GM12864 (cell line): Measurements from ENCODE around the gene CRYAB.

ENCODE experiments used
- DNase-seq: peaks from one replicate; pipeline ENCODE4 v3.0.0-alpha.2; 2011; ENCODE audit warnings: low read depth
- H3K4me3 ChIP-seq: 2 replicates; pipeline ENCODE4 v1.5.1; 2011; ENCODE audit warnings: mild to moderate bottlenecking, low read depth, low read length, control low read depth
- TF ChIP-seq, protein P1 (sequence below): IDR thresholded peaks from 2 replicates; pipeline ENCODE4 v1.5.1; 2011; ENCODE audit warnings: low read depth, mild to moderate bottlenecking, moderate library complexity, low read length, control low read depth, inconsistent platforms; ENCODE audit errors: missing control alignments

The CRYAB gene, protein sequence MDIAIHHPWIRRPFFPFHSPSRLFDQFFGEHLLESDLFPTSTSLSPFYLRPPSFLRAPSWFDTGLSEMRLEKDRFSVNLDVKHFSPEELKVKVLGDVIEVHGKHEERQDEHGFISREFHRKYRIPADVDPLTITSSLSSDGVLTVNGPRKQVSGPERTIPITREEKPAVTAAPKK

GRCh38 chr11:111911563-111912401 lies at the start of gene CRYAB:
Gene CRYAB, minus strand, starts transcription at chr11:111911770. Its CDS starts 46 bp downstream, at chr11:111911724.
- TF ChIP-seq, protein P1, sequence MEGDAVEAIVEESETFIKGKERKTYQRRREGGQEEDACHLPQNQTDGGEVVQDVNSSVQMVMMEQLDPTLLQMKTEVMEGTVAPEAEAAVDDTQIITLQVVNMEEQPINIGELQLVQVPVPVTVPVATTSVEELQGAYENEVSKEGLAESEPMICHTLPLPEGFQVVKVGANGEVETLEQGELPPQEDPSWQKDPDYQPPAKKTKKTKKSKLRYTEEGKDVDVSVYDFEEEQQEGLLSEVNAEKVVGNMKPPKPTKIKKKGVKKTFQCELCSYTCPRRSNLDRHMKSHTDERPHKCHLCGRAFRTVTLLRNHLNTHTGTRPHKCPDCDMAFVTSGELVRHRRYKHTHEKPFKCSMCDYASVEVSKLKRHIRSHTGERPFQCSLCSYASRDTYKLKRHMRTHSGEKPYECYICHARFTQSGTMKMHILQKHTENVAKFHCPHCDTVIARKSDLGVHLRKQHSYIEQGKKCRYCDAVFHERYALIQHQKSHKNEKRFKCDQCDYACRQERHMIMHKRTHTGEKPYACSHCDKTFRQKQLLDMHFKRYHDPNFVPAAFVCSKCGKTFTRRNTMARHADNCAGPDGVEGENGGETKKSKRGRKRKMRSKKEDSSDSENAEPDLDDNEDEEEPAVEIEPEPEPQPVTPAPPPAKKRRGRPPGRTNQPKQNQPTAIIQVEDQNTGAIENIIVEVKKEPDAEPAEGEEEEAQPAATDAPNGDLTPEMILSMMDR: no peak
- DNase-seq: no peak
- H3K4me3 ChIP-seq: no peak within 1 kb of the TSS

GRCh38 chr11:111960916-111961315 lies 49.3 kb upstream of the CRYAB start:
- no peak for DNase-seq
- TF ChIP-seq, protein P1: no peak
- no peak overlapping the region for H3K4me3 ChIP-seq

DNA sequence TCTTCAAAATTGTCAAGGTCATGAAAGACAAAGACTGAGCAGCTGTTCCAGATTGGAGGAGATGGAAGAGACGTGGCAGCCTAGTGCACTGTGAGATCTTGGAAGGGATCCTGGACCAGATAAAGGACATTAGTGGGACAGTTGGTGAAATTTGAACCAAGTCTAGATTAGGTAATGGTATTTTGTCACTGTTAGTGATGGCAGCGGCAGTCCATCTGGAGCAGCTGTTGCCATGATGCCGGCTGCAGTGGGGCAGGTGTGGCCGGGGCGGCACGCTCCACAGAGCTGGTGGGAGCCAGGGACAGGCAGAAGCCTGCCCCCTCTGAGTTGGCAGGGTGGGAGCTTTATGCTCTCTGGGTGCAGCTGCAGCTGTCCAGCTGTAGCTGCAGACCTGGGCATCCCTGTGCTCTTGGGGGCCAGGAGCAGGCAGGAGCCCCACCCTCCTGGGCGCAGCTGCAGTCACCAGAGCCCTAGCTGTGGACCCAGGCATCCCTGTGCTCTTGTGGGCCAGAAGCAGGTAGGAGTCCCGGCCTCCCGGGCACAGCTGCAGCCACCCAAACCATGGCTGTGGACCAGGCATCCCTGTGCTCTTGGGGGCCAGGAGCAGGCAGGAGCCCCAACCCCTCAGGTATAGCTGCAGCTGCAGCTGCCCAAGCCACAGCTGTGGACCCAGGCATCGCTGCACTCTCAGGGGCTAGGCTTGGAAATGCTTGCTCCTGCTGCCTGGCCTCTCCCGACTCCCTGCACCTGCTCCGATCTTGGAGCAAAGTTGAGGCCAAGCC lies 46.3 kb upstream of the CRYAB start:
- no peak overlapping the region for H3K4me3 ChIP-seq
- TF ChIP-seq, protein P1: no peak
- DNase-seq: no peak

GRCh38 chr11:111954154-111954553 lies 42.6 kb upstream of the CRYAB start:
- H3K4me3 ChIP-seq: no peak overlapping the region
- DNase-seq: no peak
- TF ChIP-seq, protein P1: no peak

DNA sequence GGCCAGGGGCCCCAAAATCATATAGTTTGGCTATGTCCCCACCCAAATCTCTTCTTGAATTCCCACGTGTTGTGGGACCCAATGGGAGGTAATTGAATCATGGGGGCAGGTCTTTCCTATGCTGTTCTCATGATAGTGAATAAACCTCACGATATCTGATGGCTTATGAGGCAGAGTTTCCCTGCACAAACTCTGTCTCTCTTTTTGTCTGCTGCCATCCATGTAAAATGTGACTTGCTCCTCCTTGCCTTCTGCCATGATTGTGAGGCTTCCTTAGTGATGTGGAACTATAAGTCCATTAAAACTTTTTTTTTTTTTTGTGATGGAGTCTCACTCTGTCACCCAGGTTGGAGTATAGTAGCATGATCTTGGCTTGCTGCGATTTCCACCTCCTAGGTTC lies 40.0 kb upstream of the CRYAB start:
- TF ChIP-seq, protein P1: no peak
- no peak for DNase-seq

GRCh38 chr11:111949519-111950426 lies 38.2 kb upstream of the CRYAB start:
- DNase-seq: no peak
- no peak overlapping the region for H3K4me3 ChIP-seq
- TF ChIP-seq, protein P1: no peak

More for the DNA sequence above, 40.0 kb upstream of the CRYAB start:
- H3K4me3 ChIP-seq: no peak overlapping the region
